DMS153 (cell line): ENCODE measurements around the gene SMURF1.
"Not testable (repeated sequence)": the region's sequence is repeated elsewhere in the genome, so short reads cannot be mapped to it uniquely, and the experiment has no call there.

Experiments
- DNase-seq: peaks from one replicate; lab custom pipeline; 2025; lab: John Stamatoyannopoulos, UW

Gene SMURF1

GRCh38 chr7:99054781-99055180, 89.1 kb downstream of the SMURF1 start:
- DNase-seq, result no peak

GRCh38 chr7:99050971-99051370, 92.9 kb downstream of the SMURF1 start:
- no peak for DNase-seq

- DNase-seq, result no peak
Measured at GRCh38 chr7:99047526-99048077, 96.3 kb downstream of the SMURF1 start.

- DNase-seq, result no peak
Measured at GRCh38 chr7:99046722-99047121, 97.2 kb downstream of the SMURF1 start.

- not testable (repeated sequence) for DNase-seq
Measured at GRCh38 chr7:99046262-99046661, 97.6 kb downstream of the SMURF1 start.

GRCh38 chr7:99044858-99045257, 99.0 kb downstream of the SMURF1 start:
- not testable (repeated sequence) for DNase-seq

- DNase-seq, result no peak
Measured at GRCh38 chr7:99042957-99043356, 101.0 kb downstream of the SMURF1 start.

- no peak for DNase-seq
Measured at GRCh38 chr7:99041526-99041925, 102.4 kb downstream of the SMURF1 start.

GRCh38 chr7:99040104-99040958, 103.6 kb downstream of the SMURF1 start:
- DNase-seq, result peak; percentile 46

GRCh38 chr7:99039384-99039891, 104.5 kb downstream of the SMURF1 start:
- DNase-seq, result no peak

- no peak for DNase-seq
Measured at GRCh38 chr7:99038086-99038855, 105.6 kb downstream of the SMURF1 start.

GRCh38 chr7:99037327-99037940, 106.5 kb downstream of the SMURF1 start:
- DNase-seq, result no peak

GRCh38 chr7:99036546-99037111, 107.3 kb downstream of the SMURF1 start:
- DNase-seq, result no peak

GRCh38 chr7:99035723-99036545, 108.0 kb downstream of the SMURF1 start:
- no peak for DNase-seq

- DNase-seq, result no peak
Measured at GRCh38 chr7:99034932-99035722, 108.8 kb downstream of the SMURF1 start.

GRCh38 chr7:99033765-99034164, 110.1 kb downstream of the SMURF1 start:
- no peak for DNase-seq

- no peak for DNase-seq
Measured at GRCh38 chr7:99032928-99033327, 111.0 kb downstream of the SMURF1 start.

- no peak for DNase-seq
Measured at GRCh38 chr7:99031496-99031895, 112.4 kb downstream of the SMURF1 start.

GRCh38 chr7:99030951-99031350, 113.0 kb downstream of the SMURF1 start:
- no peak for DNase-seq

- no peak for DNase-seq
Measured at GRCh38 chr7:99030457-99030856, 113.5 kb downstream of the SMURF1 start.
